PC-3 (cell line): Measurements from ENCODE around the gene APOA4. TPM values are rescaled to one million over a fixed set of nuclear protein-coding genes. Genes with fewer than 3 reads are reported as not detected.

ENCODE experiments used
- ATAC-seq: fragments of 200-7000 bp; cut with Tn5 transposase; 2 replicates; pipeline ENCODE4 v1.9.1; 2020; ENCODE audit warnings: mild to moderate bottlenecking, moderate library complexity
- BruUV-seq: library from RNA; stranded (reverse); fragments of 400-500 nt; replicated peaks from 2 replicates; lab custom pipeline; 2021; lab: Mats Ljungman, UMichigan
- CTCF ChIA-PET: fragments of 300-600 bp; sonication (Branson Sonifier 250); formaldehyde crosslinking; loops from one replicate; lab custom pipeline; 2022; ENCODE audit warnings: antibody characterized with exemption; lab: Charles Lee
- POLR2A ChIA-PET: fragments of 300-600 bp; sonication (Branson Sonifier 250); formaldehyde crosslinking; loops from one replicate; lab custom pipeline; 2022; ENCODE audit warnings: antibody characterized with exemption; ENCODE audit not compliant: unreplicated experiment; lab: Charles Lee
- DNase-seq: peaks from one replicate; pipeline ENCODE4 v3.0.0-alpha.2; 2015
- H2AFZ ChIP-seq: fragments of 300-600 bp; sonication (generic); 2 replicates; pipeline ENCODE4 v1.6.0; 2016; ENCODE audit warnings: antibody characterized with exemption, low read length
- H3F3A ChIP-seq: fragments of 300-600 bp; sonication (generic); one replicate; pipeline ENCODE4 v1.6.0; 2017; ENCODE audit warnings: antibody characterized with exemption, low read length, control low read depth, mild to moderate bottlenecking; ENCODE audit not compliant: unreplicated experiment
- H3K27ac ChIP-seq: fragments of 300-600 bp; sonication (generic); 2 replicates; pipeline ENCODE4 v1.5.1; 2016; ENCODE audit warnings: mild to moderate bottlenecking, low read length
- H3K27me3 ChIP-seq: fragments of 300-600 bp; sonication (generic); 2 replicates; pipeline ENCODE4 v1.6.1; 2016; ENCODE audit warnings: low read length, mixed read lengths
- H3K36me3 ChIP-seq: fragments of 300-600 bp; sonication (generic); 2 replicates; pipeline ENCODE4 v1.6.1; 2016; ENCODE audit warnings: low read depth, mixed run types, low read length, mixed read lengths
- H3K4me1 ChIP-seq: fragments of 300-600 bp; sonication (generic); 2 replicates; pipeline ENCODE4 v1.5.1; 2016; ENCODE audit warnings: low read length; ENCODE audit not compliant: insufficient read depth
- H3K4me2 ChIP-seq: fragments of 300-600 bp; sonication (generic); 2 replicates; pipeline ENCODE4 v1.6.0; 2016; ENCODE audit warnings: low read length
- H3K4me3 ChIP-seq: fragments of 300-600 bp; sonication (generic); 2 replicates; pipeline ENCODE4 v1.5.1; 2016; ENCODE audit warnings: mild to moderate bottlenecking, low read length, mixed read lengths
- H3K79me2 ChIP-seq: fragments of 300-600 bp; sonication (generic); 2 replicates; pipeline ENCODE4 v1.6.1; 2017; ENCODE audit warnings: low read length, mixed read lengths
- H3K9ac ChIP-seq: fragments of 300-600 bp; sonication (generic); 2 replicates; pipeline ENCODE4 v1.6.0; 2016; ENCODE audit warnings: mild to moderate bottlenecking, low read length
- H3K9me2 ChIP-seq: fragments of 300-600 bp; sonication (generic); replicated peaks from 2 replicates; pipeline ENCODE4 v1.6.1; 2016; ENCODE audit warnings: mixed run types, low read length, mixed read lengths
- H3K9me3 ChIP-seq: fragments of 300-600 bp; sonication (generic); 2 replicates; pipeline ENCODE4 v1.6.1; 2016; ENCODE audit warnings: low read length, mixed read lengths
- H4K20me1 ChIP-seq: fragments of 300-600 bp; sonication (generic); 2 replicates; pipeline ENCODE4 v1.6.1; 2016; ENCODE audit warnings: low read length, mixed read lengths
- EZH2 ChIP-seq: fragments of 300-600 bp; sonication (generic); IDR thresholded peaks from one replicate; pipeline ENCODE4 v1.6.1; 2017; ENCODE audit warnings: antibody characterized with exemption, mild to moderate bottlenecking, low read length; ENCODE audit not compliant: unreplicated experiment
- EZH2phosphoT487 ChIP-seq: fragments of 300-600 bp; sonication (generic); IDR thresholded peaks from 2 replicates; pipeline ENCODE4 v1.6.1; 2018; ENCODE audit warnings: mild to moderate bottlenecking, antibody characterized with exemption, low read length, borderline replicate concordance
- intact Hi-C: fragments of 100-400 bp; cut with micrococcal nuclease; formaldehyde crosslinking; loops from 2 replicates; pipeline ENCODE4 v1.9.0; 2023
- total RNA-seq: library from RNA; depleted of rRNA; stranded (reverse); fragments of >200 nt; gene quantifications from 2 replicates; pipeline ENCODE4 v1.2.3, GENCODE V29; 2014
- TF ChIP-seq, protein P1 (sequence below): fragments of 300-600 bp; sonication (generic); conservative IDR thresholded peaks from 2 replicates; pipeline ENCODE4 v1.5.1; 2017; ENCODE audit warnings: antibody characterized with exemption, low read depth, mild to moderate bottlenecking, low read length

The APOA4 gene
- total RNA-seq, 1 experiment from 2014 or later = not detected

DNA sequence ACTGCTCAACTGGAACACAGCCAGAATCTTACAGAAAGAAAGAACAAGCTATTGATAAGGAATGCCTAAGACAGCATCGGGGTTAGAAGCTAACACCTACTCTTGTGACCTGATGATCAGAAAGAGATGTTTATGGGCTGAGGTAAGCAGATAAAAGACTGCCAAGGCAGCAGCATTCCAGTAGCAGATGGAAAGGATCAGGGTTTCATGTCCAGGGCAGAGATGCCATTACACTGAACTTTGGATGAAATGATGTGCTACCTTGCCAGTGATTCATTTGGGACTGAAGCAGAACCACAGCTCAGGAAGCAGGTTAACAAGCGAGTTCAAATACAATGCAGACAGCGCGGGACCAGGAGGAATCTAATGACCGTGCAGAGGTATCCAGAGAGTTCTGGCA, 41.4 kb upstream of the APOA4 start:
- Histone ChIP-seq H3K9me3 (no peaks in the 10 kb centered on the region), H3K36me3 (peaks cover 26% of the 10 kb centered on the region), H3K27me3 (no peaks in the 10 kb centered on the region), H2AFZ (no peak overlapping the region), H3K9ac (no peak overlapping the region), H3K27ac (no peak overlapping the region), H3K4me2 (no peak overlapping the region), H3K4me3 (no peak overlapping the region), H3K4me1 (peaks cover 16% of the 10 kb centered on the region), H3K9me2 (no peaks in the 10 kb centered on the region), H4K20me1 (no peaks in the 10 kb centered on the region), H3F3A (no peaks in the 10 kb centered on the region), H3K79me2 (no peaks in the 10 kb centered on the region)
- no TSS peak for BruUV-seq
- intact Hi-C loops = no loop called here
- ATAC-seq (no peak), DNase-seq (no peak)
- ChIA-PET POLR2A (no interaction called here), CTCF (no interaction called here)
- TF ChIP-seq EZH2phosphoT487 (no peak), EZH2 (no peak)
- TF ChIP-seq, protein P1, sequence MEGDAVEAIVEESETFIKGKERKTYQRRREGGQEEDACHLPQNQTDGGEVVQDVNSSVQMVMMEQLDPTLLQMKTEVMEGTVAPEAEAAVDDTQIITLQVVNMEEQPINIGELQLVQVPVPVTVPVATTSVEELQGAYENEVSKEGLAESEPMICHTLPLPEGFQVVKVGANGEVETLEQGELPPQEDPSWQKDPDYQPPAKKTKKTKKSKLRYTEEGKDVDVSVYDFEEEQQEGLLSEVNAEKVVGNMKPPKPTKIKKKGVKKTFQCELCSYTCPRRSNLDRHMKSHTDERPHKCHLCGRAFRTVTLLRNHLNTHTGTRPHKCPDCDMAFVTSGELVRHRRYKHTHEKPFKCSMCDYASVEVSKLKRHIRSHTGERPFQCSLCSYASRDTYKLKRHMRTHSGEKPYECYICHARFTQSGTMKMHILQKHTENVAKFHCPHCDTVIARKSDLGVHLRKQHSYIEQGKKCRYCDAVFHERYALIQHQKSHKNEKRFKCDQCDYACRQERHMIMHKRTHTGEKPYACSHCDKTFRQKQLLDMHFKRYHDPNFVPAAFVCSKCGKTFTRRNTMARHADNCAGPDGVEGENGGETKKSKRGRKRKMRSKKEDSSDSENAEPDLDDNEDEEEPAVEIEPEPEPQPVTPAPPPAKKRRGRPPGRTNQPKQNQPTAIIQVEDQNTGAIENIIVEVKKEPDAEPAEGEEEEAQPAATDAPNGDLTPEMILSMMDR = no peak

- ChIA-PET CTCF (no interaction called here), POLR2A (no interaction called here)
- H3K4me1 ChIP-seq = peaks cover 16% of the 10 kb centered on the region
- DNase-seq (no peak), ATAC-seq (no peak)
- no peaks in the 10 kb centered on the region for H3F3A ChIP-seq
- peaks cover 33% of the 10 kb centered on the region for H3K36me3 ChIP-seq
- H3K4me3 ChIP-seq = no peak overlapping the region
- no peaks in the 10 kb centered on the region for H3K9me3 ChIP-seq
- no peak overlapping the region for H2AFZ ChIP-seq
- no peak overlapping the region for H3K4me2 ChIP-seq
- H3K27ac ChIP-seq = no peak overlapping the region
- H3K9me2 ChIP-seq = no peaks in the 10 kb centered on the region
- TF ChIP-seq EZH2 (no peak), EZH2phosphoT487 (no peak)
- TF ChIP-seq, protein P1 = no peak
- no peaks in the 10 kb centered on the region for H4K20me1 ChIP-seq
- no peak overlapping the region for H3K9ac ChIP-seq
- H3K79me2 ChIP-seq = no peaks in the 10 kb centered on the region
- no TSS peak for BruUV-seq
- no peaks in the 10 kb centered on the region for H3K27me3 ChIP-seq
- intact Hi-C loops = no loop called here
These were observed 39.8 kb upstream of the APOA4 start for GRCh38 chr11:116862951-116863350.

DNA sequence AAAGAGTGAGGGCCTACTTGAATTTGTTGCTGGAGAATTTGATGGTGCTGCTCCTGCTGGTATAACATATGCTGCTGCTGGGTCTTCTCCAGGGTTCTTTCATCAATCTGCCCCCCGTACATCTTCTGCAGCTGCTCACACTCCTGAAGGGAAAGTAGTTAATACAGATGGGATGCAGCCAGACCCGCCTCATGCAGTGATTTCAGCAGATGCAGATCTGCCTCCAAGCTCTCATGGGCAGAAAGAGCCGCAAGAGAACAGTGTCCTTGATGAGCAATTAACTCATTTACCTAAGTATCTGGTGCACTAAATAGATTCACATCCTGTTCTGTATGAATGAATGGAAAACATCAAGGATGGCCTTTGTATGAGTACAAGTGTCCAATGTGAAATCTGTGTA, 39.1 kb upstream of the APOA4 start:
- POLR2A ChIA-PET = no interaction called here
- TF ChIP-seq EZH2phosphoT487 = no peak
- TF ChIP-seq EZH2 = no peak
- TF ChIP-seq, protein P1 = no peak
- Histone ChIP-seq H3K4me1 (peaks cover 16% of the 10 kb centered on the region), H4K20me1 (no peaks in the 10 kb centered on the region), H3K27me3 (no peaks in the 10 kb centered on the region), H3K9ac (no peak overlapping the region; the same call in 1 of the 2 replicates), H3K9me3 (no peaks in the 10 kb centered on the region), H3K36me3 (peaks cover 32% of the 10 kb centered on the region), H3K27ac (peak overlapping the region; percentile 73), H3K4me3 (no peak overlapping the region), H3K4me2 (no peak overlapping the region), H3F3A (no peaks in the 10 kb centered on the region), H3K9me2 (no peaks in the 10 kb centered on the region), H3K79me2 (no peaks in the 10 kb centered on the region), H2AFZ (no peak overlapping the region)
- no peak for ATAC-seq
- DNase-seq = no peak
- CTCF ChIA-PET = no interaction called here
- BruUV-seq = no TSS peak
- intact Hi-C loops = no loop called here
